ENCODE data around the gene MTNR1B. TPM values are rescaled to one million over a fixed set of nuclear protein-coding genes. Genes with fewer than 3 reads are reported as not detected.

The MTNR1B gene
- total RNA-seq, 1 donor from 2014 or later = not detected

- ATAC-seq (no peak), DNase-seq (ENCODE audit: low spot score) (no peak)
These were observed 61.9 kb downstream of the MTNR1B start for GRCh38 chr11:93031386-93031785.

Other genes starting within 250 kb of the MTNR1B start
- 3.2 TPM for gene SLC36A4, start 228.3 kb downstream of the MTNR1B start, total RNA-seq